ENCODE results near the gene TGM2.

DNA sequence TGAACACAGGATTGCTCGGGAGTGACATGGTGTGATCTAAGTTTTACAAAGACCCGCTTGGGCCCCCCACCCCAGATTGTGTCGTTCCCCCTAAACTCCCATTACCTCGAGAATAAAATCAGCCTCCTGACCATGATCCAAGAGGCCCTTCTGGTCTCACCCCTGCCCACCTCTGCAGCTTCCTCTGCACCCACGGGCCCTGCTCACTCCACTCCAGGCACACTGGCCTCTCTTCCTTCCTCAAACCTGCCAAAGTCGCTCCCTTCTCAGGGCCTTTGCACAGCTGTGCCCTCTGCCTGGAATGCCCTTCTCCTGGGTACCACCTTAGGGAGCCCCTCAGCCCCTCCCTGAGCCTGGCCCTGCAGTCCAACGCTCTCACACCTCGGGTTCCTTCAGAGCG, 17.9 kb downstream of the TGM2 start:
- TF ChIP-seq CTCF (IDR thresholded peaks at IDR 0.05; ENCODE audit: low read length) (no peak), EZH2 (optimal IDR thresholded peaks at IDR 0.05; ENCODE audit: low read depth, low read length) (no peak)
